Endodermal cell (in vitro differentiated cells): ENCODE measurements around the gene ELAVL3. TPM values are rescaled to one million over a fixed set of nuclear protein-coding genes. Genes with fewer than 3 reads are reported as not detected.
A peak's percentile ranks its signal among the peaks of the same experiment; 100 is the strongest.
"Not testable (repeated sequence)": the region's sequence is repeated elsewhere in the genome, so short reads cannot be mapped to it uniquely, and the experiment has no call there.

Experiments
- DNase-seq: peaks from one replicate; pipeline ENCODE4 v3.0.0-alpha.2; 2017
- H3K27ac ChIP-seq: 2 replicates; pipeline ENCODE4 v1.5.1; 2013; ENCODE audit warnings: mild to moderate bottlenecking, low read depth, low read length, moderate library complexity
- H3K27me3 ChIP-seq: 2 replicates; pipeline ENCODE4 v1.6.1; 2013; ENCODE audit warnings: mild to moderate bottlenecking, low read length, moderate library complexity; ENCODE audit not compliant: insufficient read depth, control insufficient read depth, poor library complexity, severe bottlenecking
- H3K36me3 ChIP-seq: 2 replicates; pipeline ENCODE4 v1.7.0; 2013; ENCODE audit warnings: mild to moderate bottlenecking, low read length, moderate library complexity; ENCODE audit not compliant: control insufficient read depth, insufficient read depth
- H3K4me1 ChIP-seq: one replicate; pipeline ENCODE4 v1.7.0; 2013; ENCODE audit warnings: low read length; ENCODE audit not compliant: control insufficient read depth, insufficient read depth
- H3K4me3 ChIP-seq: 2 replicates; pipeline ENCODE4 v1.5.1; 2013; ENCODE audit warnings: mild to moderate bottlenecking, low read length, moderate library complexity
- H3K9ac ChIP-seq: 2 replicates; pipeline ENCODE4 v1.6.1; 2013; ENCODE audit warnings: mild to moderate bottlenecking, low read length, moderate library complexity; ENCODE audit not compliant: poor library complexity, severe bottlenecking; ENCODE audit errors: extremely low read depth
- H3K9me3 ChIP-seq: 2 replicates; pipeline ENCODE4 v1.6.1; 2013; ENCODE audit warnings: mild to moderate bottlenecking, low read length, moderate library complexity; ENCODE audit not compliant: control insufficient read depth
- H3K27ac Mint-ChIP-seq: 2 replicates; pipeline ENCODE4 v1.8.0; 2020; ENCODE audit warnings: mixed read lengths
- H3K27me3 Mint-ChIP-seq: 2 replicates; pipeline ENCODE4 v1.8.0; 2021; ENCODE audit warnings: mild to moderate bottlenecking, mixed read lengths; ENCODE audit not compliant: insufficient read depth
- H3K36me3 Mint-ChIP-seq: 2 replicates; pipeline ENCODE4 v1.8.0; 2020; ENCODE audit warnings: low read depth, mixed read lengths
- H3K4me1 Mint-ChIP-seq: 2 replicates; pipeline ENCODE4 v1.8.0; 2020; ENCODE audit warnings: mixed read lengths
- H3K4me3 Mint-ChIP-seq: 2 replicates; pipeline ENCODE4 v1.8.0; 2020; ENCODE audit warnings: mild to moderate bottlenecking, moderate library complexity, mixed read lengths
- H3K9me3 Mint-ChIP-seq: 2 replicates; pipeline ENCODE4 v1.8.0; 2020; ENCODE audit warnings: mild to moderate bottlenecking, mixed read lengths
- CTCF ChIP-seq: fragments of 200-600 bp; sonication (generic); conservative IDR thresholded peaks from 2 replicates; pipeline ENCODE4 v1.5.0; 2021; ENCODE audit warnings: antibody characterized with exemption, mild to moderate bottlenecking
- WGBS, 2 experiments: methylation state at CpG; one replicate each; pipeline versions ENCODE4 v1.1.5 to v1.1.7; 2013; ENCODE audit warnings: missing lambda C conversion rate in 2 of 2, mixed read lengths in 1 of 2; ENCODE audit not compliant: insufficient coverage in 1 of 2, insufficient read length in 1 of 2; 5-methylcytosine and 5-hydroxymethylcytosine counted together
- total RNA-seq, 2 donors: library from RNA; stranded (reverse); fragmentation: NEBNext Ultra II Directional in 1 of 2; extraction: Animal tissue kit (Norgen Biotek cat#: 25700) in 1 of 2; gene quantifications; 2 replicates in 1 of 2; 3 replicates in 1 of 2; pipeline ENCODE4 v1.2.1, GENCODE V29; 2021

The ELAVL3 gene
- total RNA-seq, 2 donors from 2014 or later = 0.55 TPM; not detected in 1

GRCh38 chr19:11434703-11435056, 46.2 kb downstream of the ELAVL3 start:
- Histone ChIP-seq H3K36me3 (peaks cover 26% of the 10 kb centered on the region), H3K4me3 (peak overlapping the region; percentile 98), H3K27me3 (no peaks in the 10 kb centered on the region), H3K27ac (peak overlapping the region; percentile 85), H3K9ac (no peak overlapping the region), H3K9me3 (no peaks in the 10 kb centered on the region), H3K4me1 (no peaks in the 10 kb centered on the region)
- H3K4me1 Mint-ChIP-seq = peaks cover 11% of the 10 kb centered on the region
- WGBS, 2 experiments = 17 to 25% methylated on average over 1 to 9 of the region's 9 CpGs
- peak overlapping the region; percentile 99 for H3K4me3 Mint-ChIP-seq
- no peaks in the 10 kb centered on the region for H3K27me3 Mint-ChIP-seq
- TF ChIP-seq CTCF = no peak
- peaks cover 35% of the 10 kb centered on the region for H3K36me3 Mint-ChIP-seq
- no peak for DNase-seq
- no peaks in the 10 kb centered on the region for H3K9me3 Mint-ChIP-seq
- peak overlapping the region; percentile 70 for H3K27ac Mint-ChIP-seq

- peaks cover 22% of the 10 kb centered on the region for H3K36me3 ChIP-seq
- H3K9me3 Mint-ChIP-seq, H3K9ac ChIP-seq, H3K4me1 ChIP-seq, H3K9me3 ChIP-seq, H3K27ac ChIP-seq, H3K27me3 ChIP-seq, H3K4me3 ChIP-seq, H3K27me3 Mint-ChIP-seq, H3K27ac Mint-ChIP-seq, DNase-seq, H3K4me3 Mint-ChIP-seq: not testable (repeated sequence)
- 90 to 94% methylated on average over 3 of the region's 3 CpGs for WGBS, 2 experiments
- H3K4me1 Mint-ChIP-seq = peaks cover 11% of the 10 kb centered on the region
- H3K36me3 Mint-ChIP-seq = peaks cover 30% of the 10 kb centered on the region
Observed at GRCh38 chr19:11433526-11433925, 47.3 kb downstream of the ELAVL3 start.

GRCh38 chr19:11426656-11427055, 54.2 kb downstream of the ELAVL3 start:
- no peak overlapping the region for H3K4me3 ChIP-seq
- no peaks in the 10 kb centered on the region for H3K9me3 ChIP-seq
- TF ChIP-seq CTCF = no peak
- H3K27ac Mint-ChIP-seq = no peak overlapping the region
- H3K36me3 Mint-ChIP-seq = no peaks in the 10 kb centered on the region
- H3K27me3 ChIP-seq = peaks cover 26% of the 10 kb centered on the region
- no peaks in the 10 kb centered on the region for H3K36me3 ChIP-seq
- H3K9me3 Mint-ChIP-seq = no peaks in the 10 kb centered on the region
- H3K4me3 Mint-ChIP-seq = no peak overlapping the region
- no peak for DNase-seq
- H3K4me1 ChIP-seq = no peaks in the 10 kb centered on the region
- no peaks in the 10 kb centered on the region for H3K4me1 Mint-ChIP-seq
- no peak overlapping the region for H3K9ac ChIP-seq
- no peak overlapping the region for H3K27ac ChIP-seq
- WGBS, 2 experiments = 91 to 94% methylated on average over 9 to 19 of the region's 19 CpGs
- peaks cover 25% of the 10 kb centered on the region for H3K27me3 Mint-ChIP-seq

GRCh38 chr19:11425719-11426457, 55.0 kb downstream of the ELAVL3 start:
- no peak overlapping the region for H3K27ac Mint-ChIP-seq
- H3K36me3 Mint-ChIP-seq = no peaks in the 10 kb centered on the region
- H3K4me3 Mint-ChIP-seq = no peak overlapping the region
- H3K9me3 ChIP-seq = no peaks in the 10 kb centered on the region
- no peaks in the 10 kb centered on the region for H3K9me3 Mint-ChIP-seq
- DNase-seq = peak; percentile 86
- peaks cover 4% of the 10 kb centered on the region for H3K4me1 Mint-ChIP-seq
- H3K27me3 ChIP-seq = peaks cover 34% of the 10 kb centered on the region
- no peak for TF ChIP-seq CTCF
- H3K27me3 Mint-ChIP-seq = peaks cover 32% of the 10 kb centered on the region
- no peaks in the 10 kb centered on the region for H3K4me1 ChIP-seq
- no peak overlapping the region for H3K9ac ChIP-seq
- no peaks in the 10 kb centered on the region for H3K36me3 ChIP-seq
- WGBS, 2 experiments = 93 to 94% methylated on average over 15 to 27 of the region's 28 CpGs
- H3K27ac ChIP-seq = no peak overlapping the region
- H3K4me3 ChIP-seq = no peak overlapping the region
